ENCODE results near the gene CRACR2B. TPM values are rescaled to one million over a fixed set of nuclear protein-coding genes. Genes with fewer than 3 reads are reported as not detected.

The CRACR2B gene
- total RNA-seq, 4 donors from 2014 or later = 0.48 to 5.7 (median 3.5) TPM

DNA sequence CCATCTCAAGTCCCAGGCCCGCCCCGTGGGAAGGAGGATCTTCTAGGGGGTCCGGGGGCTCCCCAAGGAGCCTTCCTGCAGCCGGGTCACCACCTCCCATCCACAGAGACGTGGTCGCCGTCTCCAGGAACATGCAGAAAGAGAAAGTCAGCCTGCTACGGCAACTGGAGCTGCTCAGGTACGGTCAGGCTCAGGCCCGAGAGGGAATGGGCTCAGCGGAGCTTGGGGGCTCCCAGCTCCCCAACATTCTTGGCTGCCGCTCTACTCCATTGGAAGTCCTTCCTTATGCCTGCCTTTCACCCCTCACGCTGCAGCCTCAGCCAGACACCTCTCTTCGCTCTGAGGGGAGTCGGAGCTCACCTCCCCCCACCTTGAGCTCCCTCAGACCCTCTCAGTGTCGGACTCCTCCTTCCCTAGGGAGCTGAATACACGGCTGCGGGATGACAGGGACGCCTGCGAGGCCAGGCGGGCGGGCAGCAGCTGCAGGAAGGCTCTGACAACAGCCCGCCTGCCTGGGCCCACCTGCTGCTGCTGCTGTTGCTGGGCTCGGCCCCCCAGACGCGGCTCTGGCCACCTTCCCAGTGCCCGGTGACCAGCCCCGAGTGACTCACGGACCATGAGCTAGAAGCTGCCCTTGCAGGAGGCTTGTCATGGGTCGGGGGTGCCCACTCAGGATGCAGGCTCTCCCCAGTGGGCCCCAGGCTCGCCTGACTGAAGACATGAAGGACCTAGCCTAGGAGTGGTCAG is 3.6 kb downstream of the CRACR2B start:
- Histone ChIP-seq H3K27ac (no peak overlapping the region), H3K27me3 (peaks cover 0 to 63% (median 7%) of the 10 kb centered on the region in 4 donors), H3K4me3 (peak overlapping the region; percentile 1 to 62 (median 44)), H3K36me3 (peaks cover 0 to 6% (median 0%) of the 10 kb centered on the region in 3 donors), H3K9me3 (no peaks in the 10 kb centered on the region), H3K4me1 (peaks cover 73 to 97% (median 74%) of the 10 kb centered on the region in 3 donors)
- intact Hi-C loops (cut with DNase I) = no loop called here
- WGBS, 2 donors = 51 to 60% methylated on average over 4 to 8 of the region's 31 CpGs
- TF ChIP-seq POLR2A (IDR thresholded peaks at IDR 0.05) = no peak
- TF ChIP-seq, protein P1, sequence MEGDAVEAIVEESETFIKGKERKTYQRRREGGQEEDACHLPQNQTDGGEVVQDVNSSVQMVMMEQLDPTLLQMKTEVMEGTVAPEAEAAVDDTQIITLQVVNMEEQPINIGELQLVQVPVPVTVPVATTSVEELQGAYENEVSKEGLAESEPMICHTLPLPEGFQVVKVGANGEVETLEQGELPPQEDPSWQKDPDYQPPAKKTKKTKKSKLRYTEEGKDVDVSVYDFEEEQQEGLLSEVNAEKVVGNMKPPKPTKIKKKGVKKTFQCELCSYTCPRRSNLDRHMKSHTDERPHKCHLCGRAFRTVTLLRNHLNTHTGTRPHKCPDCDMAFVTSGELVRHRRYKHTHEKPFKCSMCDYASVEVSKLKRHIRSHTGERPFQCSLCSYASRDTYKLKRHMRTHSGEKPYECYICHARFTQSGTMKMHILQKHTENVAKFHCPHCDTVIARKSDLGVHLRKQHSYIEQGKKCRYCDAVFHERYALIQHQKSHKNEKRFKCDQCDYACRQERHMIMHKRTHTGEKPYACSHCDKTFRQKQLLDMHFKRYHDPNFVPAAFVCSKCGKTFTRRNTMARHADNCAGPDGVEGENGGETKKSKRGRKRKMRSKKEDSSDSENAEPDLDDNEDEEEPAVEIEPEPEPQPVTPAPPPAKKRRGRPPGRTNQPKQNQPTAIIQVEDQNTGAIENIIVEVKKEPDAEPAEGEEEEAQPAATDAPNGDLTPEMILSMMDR (IDR thresholded peaks at IDR 0.05) = no peak
- DNase-seq = no peak

DNA sequence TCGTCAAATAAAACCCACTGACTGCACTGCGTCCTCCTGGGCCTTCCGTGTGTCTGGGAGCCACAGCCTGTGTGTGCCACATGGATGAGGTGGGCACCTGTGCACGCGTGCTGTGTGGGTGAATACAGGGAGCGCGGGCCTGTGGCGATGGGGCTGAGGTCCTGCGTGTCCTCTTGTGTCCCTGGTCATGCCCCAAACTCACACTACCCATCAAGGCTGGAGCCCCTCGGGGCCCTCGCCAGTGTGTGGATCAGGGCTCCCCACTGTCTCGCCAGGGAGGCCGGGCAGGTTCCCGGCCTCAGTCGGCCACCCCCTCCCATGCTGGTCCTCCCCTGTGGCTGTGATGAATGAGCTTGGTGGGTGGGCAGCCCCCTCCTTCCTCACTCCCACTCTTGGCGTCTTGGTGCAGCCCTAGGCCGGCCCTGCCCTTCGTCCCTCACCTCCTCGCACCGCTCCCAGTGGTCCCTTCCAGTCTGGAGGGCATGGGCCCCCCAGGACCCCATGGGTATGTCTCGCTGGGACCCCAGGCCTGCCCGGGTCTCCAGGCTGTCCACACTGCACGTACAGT is 4.3 kb downstream of the CRACR2B start:
- Histone ChIP-seq H3K27me3 (peaks cover 0 to 55% (median 7%) of the 10 kb centered on the region in 4 donors), H3K27ac (peak overlapping the region; percentile 72 to 94 (median 90)), H3K4me3 (peak overlapping the region; percentile 63 to 88 (median 73)), H3K4me1 (peaks cover 66 to 96% (median 68%) of the 10 kb centered on the region in 3 donors), H3K9me3 (no peaks in the 10 kb centered on the region), H3K36me3 (peaks cover 0 to 14% (median 2%) of the 10 kb centered on the region in 3 donors)
- no peak for TF ChIP-seq POLR2A (IDR thresholded peaks at IDR 0.05)
- TF ChIP-seq, protein P1 (IDR thresholded peaks at IDR 0.05) = no peak
- DNase-seq = no peak
- 66% methylated on average over 12 of the region's 23 CpGs; no CpG with 5 or more reads in 1 of the 2 donors for WGBS, 2 donors
- intact Hi-C loops (cut with DNase I) = no loop called here

DNA sequence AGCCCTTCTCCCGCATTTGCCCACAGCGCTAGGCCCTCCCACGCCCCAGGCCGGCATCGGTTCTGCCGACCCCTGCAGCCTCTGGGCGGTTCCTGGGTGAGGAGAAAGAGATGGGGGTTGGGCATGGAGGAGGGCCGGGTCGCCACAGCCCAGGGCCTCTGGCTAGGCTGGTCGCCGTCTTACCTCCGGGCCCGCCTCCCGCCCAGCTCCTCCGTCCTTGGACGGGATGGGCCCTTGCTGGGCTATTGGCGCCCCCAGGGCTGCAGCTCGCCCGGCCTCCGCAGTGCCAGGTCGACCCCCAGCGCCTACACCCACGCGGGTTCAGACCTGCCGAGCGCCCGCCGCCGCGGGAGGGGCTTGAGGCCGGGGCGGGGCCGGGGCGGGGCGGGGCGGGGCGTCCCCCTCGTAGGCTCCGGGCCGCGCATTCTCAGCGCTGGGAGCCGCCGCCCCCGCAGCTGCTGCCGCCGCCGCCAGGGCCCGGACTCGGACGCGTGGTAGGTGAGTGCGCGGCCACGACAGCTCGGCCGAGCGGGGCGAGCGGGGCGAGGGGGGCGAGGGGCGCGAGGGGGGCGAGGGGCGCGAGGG is 4.9 kb downstream of the CRACR2B start, which contains the start of gene CD151:
TSS of gene CD151 (plus strand) at position 424 of the 585 bp plus-strand sequence. CDS start 3,118 bp downstream, outside the sequence.
- DNase-seq = no peak
- no peaks in the 10 kb centered on the region for H3K9me3 ChIP-seq
- H3K27ac ChIP-seq = peak within 1 kb of the TSS; percentile 86 to 94 (median 92)
- H3K36me3 ChIP-seq = peaks cover 0 to 20% (median 6%) of the 10 kb centered on the region in 3 donors
- peaks cover 0 to 50% (median 7%) of the 10 kb centered on the region in 4 donors for H3K27me3 ChIP-seq
- intact Hi-C loops (cut with DNase I) = no loop called here
- WGBS, 2 donors = no CpG with 5 or more reads among the region's 67 CpGs
- peak within 1 kb of the TSS; percentile 63 to 88 (median 73) for H3K4me3 ChIP-seq
- peaks cover 61 to 96% (median 64%) of the 10 kb centered on the region in 3 donors for H3K4me1 ChIP-seq
- TF ChIP-seq, protein P1 (IDR thresholded peaks at IDR 0.05) = no peak
- TF ChIP-seq POLR2A (IDR thresholded peaks at IDR 0.05) = no peak

DNA sequence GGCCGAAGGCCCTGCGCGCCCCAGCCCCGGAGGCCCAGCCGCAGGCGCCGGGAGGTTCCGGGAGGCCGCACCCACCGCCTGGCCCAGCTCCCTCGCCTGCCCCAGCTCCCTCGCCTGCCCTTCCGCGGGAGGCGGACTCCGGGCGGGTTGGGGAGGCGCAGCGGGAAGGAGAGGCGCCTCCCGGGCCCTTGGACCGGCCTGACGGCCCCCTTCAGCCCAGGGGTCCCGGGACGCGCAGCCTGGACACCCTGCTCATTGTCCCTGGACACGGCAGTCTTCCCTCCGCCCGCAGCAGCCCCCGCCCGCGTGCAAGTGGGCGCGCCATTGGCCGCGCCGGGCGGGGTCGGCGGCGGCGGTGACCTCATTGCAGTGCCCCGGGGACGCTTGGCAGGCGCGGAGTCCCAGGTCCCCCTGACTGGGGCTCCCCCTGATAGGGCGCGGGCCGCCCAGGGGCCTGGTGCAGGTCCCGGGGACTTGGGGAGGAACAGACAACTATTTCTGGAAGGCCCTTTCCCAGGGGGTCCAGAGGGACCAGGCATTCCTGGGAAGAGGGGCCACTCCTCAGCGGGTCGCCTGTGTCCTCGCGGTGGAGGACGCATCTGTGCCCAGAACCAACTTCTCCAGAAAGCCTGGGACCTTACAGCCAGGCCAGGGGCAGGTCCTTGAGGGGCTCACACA is 5.5 kb downstream of the CRACR2B start:
- H3K4me3 ChIP-seq = peak overlapping the region; percentile 63 to 88 (median 73)
- TF ChIP-seq, protein P1 (IDR thresholded peaks at IDR 0.05) = no peak
- peak in 2 of 4 donors; percentile 38 to 49 for TF ChIP-seq POLR2A (IDR thresholded peaks at IDR 0.05)
- intact Hi-C loops (cut with DNase I) = no loop called here
- peaks cover 0 to 43% (median 7%) of the 10 kb centered on the region in 4 donors for H3K27me3 ChIP-seq
- H3K27ac ChIP-seq = peak overlapping the region; percentile 86 to 94 (median 92)
- peaks cover 1 to 26% (median 12%) of the 10 kb centered on the region in 3 donors for H3K36me3 ChIP-seq
- H3K9me3 ChIP-seq = no peaks in the 10 kb centered on the region
- H3K4me1 ChIP-seq = peaks cover 55 to 96% (median 58%) of the 10 kb centered on the region in 3 donors
- 0% methylated on average over 10 of the region's 55 CpGs; no CpG with 5 or more reads in 1 of the 2 donors for WGBS, 2 donors
- DNase-seq = no peak
